HG02610 (cell line): ENCODE measurements around the gene CLEC3B.
"Not testable (repeated sequence)": the region's sequence is repeated elsewhere in the genome, so short reads cannot be mapped to it uniquely, and the experiment has no call there.

Experiments used
- ATAC-seq: cut with Tn5 transposase; IDR thresholded peaks from one replicate; pipeline ENCODE4 v1.9.1; 2021; ENCODE audit warnings: mild to moderate bottlenecking, moderate library complexity; ENCODE audit not compliant: unreplicated experiment

Gene CLEC3B, protein sequence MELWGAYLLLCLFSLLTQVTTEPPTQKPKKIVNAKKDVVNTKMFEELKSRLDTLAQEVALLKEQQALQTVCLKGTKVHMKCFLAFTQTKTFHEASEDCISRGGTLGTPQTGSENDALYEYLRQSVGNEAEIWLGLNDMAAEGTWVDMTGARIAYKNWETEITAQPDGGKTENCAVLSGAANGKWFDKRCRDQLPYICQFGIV

DNA sequence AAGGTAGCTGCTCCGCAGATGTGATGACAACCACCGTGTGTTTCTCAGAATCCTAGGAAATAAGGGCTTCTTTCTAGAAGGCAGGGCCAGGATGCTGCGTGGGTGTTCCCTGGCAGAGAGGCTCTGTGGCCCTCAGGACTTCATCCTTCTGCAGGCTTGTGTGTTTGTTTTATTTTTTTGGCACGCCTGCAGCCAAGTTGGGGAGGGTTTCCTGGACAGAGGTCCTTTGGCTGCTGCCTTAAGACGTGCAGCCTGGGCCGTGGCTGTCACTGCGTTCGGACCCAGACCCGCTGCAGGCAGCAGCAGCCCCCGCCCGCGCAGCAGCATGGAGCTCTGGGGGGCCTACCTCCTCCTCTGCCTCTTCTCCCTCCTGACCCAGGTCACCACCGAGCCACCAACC is at the start of gene CLEC3B:
Gene CLEC3B (plus strand): TSS at position 266 of the 400 bp plus-strand sequence. CDS start 60 bp downstream, at position 326.
- no peak for ATAC-seq

DNA sequence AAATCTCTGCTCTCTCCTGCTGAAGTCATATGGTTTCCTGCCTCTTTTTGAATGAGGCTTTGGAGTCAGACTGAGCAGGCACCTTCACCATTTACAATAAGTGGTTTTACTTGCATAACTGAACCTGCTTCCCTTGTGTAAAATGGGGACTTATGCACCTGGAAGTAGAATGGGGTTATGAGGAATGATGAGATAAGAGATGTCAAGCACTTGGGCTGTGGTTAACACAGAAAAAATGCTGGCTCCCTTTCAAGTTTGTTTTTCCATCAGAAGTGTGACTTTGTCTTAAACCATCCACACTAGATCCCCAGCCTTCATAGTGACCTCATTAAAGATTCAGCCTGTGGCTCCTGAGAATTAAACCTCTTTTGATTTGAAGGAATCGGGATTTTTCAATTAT is 44.9 kb upstream of the CLEC3B start:
- no peak for ATAC-seq

DNA sequence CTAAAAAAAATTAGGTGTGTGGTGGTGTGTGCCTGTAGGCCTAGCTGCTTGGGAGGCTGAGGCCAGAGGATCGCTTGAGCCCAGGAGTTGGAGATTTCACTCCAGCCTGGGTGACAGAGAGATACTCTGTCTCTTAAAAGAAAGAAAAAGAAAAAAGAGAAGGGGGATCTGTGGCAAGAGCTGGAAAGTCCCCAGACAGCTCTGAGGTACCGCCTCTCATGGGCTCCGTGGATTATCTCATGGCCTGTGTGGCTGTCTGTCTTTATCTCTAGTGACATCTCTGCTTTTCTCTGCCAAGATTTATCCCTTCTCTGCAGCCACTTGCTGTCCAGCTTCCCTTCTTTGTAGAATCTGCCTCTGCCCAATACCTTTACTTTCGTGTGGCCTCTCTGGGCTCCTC is 44.4 kb upstream of the CLEC3B start:
- ATAC-seq, result peak; percentile 50

DNA sequence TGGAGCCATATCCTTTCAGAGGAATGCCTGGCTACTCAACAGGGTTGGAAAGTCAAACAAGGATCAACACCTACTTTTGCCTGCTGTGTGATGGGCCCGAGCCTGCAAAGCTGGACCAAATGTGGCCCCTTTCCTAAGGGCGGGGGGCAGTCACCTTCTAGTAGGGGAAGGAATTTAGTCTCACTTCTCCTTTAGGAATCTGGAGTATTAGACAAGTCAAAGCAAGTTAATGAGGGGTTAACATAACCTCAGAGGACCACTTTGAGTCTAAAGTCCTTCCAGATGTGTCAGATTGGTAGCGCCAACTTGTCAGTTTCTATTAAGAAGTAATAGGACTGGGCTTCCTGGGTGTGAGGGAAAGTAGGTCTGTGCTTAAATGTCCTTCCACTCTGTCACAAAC is 43.3 kb upstream of the CLEC3B start:
- no peak for ATAC-seq

DNA sequence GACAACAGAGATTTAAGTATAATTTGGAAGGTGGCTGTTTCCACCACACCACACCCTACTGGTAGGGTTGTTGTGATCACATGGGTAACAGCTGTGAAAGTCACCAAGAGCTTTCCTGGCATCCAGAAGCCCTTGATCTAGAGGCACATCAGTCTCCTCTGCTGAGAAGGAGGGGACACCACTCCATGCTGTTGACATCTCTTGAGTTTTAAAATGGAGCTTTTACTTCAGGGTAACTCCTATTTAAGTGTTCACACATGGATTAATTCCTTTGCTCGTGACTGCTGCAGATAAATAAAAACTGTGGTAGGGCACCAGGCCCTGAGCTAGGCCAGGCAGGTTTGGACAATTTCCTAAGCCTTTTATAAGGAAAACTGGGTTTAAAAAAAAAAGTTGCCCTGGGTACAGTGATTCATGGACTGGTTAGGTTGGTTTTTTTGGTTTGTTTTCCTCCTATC is 42.6 kb upstream of the CLEC3B start:
- ATAC-seq, result no peak

DNA sequence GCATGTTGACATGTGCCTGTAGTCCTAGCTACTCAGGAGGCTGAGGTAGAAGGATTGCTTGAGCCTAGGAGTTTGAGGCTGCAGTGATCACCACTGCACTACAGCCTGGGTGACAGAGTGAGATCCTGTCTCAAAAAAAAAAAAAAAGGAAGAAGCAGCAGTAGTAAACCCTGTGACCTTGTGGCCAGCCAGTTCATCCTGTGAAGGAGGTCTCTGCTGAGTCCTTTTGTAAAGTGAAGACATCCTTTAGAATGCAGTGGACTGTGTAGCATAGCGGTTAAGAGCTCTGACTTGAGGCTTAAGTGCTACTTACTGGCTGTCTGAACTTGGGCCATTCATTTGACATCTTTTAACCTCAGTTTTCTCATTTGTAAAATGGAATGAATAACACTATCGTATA is 41.8 kb upstream of the CLEC3B start:
- peak; percentile 74 for ATAC-seq

DNA sequence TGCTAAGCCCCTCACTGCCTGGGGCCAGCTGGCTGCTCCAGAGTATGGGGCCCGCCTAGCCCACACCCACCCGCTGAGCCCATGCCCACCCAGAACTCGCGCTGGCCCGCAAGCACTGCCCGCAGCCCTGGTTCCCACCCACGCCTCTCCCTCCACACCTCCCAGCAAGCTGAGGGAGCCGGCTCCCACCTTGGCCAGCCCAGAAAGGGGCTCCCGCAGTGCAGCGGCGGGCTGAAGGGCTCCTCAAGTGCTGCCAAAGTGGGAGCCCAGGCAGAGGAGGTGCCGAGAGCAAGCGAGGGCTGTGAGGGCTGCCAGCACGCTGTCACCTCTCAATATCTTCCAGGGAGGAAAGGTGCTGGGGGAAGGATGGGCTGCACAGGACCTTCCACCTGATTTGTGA is 39.8 kb upstream of the CLEC3B start:
- ATAC-seq, result not testable (repeated sequence)

DNA sequence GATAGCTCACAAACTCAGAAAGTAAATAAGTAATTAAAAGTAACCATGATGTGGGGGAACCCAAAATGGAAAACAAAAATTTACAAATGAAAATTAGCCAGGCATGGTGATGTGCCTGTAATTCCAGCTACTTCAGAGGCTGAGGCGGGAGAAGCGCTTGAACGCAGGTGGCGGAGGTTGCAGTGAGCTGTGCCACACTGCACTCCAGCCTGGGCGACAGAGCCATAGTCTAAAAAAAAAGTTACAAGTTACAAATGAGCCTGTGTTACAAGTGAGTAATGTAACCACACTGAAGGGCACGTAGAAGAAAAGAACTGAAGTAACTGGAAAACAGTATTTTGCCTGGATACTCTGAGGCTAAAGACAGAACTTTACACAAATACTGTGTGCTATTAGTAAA is 38.8 kb upstream of the CLEC3B start:
- no peak for ATAC-seq

DNA sequence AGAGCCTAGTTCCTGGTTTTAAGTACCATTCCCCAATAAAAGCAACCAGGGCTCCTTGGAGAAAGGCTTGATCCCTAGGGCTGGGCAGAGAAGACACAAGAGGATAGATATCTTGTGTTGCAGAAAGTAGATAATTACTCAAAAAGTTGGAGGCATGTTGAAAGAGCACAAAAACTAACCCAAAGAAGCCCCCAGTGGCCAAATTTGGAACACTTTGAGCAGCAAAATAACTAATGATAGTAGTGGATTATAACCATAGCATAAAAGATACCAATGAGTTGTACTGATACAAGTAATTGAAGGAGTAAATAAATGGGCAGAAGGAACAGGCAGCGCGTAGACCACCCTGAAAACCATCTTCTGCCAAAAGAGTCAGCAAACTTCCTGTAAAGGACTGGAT is 38.0 kb upstream of the CLEC3B start:
- ATAC-seq, result no peak

DNA sequence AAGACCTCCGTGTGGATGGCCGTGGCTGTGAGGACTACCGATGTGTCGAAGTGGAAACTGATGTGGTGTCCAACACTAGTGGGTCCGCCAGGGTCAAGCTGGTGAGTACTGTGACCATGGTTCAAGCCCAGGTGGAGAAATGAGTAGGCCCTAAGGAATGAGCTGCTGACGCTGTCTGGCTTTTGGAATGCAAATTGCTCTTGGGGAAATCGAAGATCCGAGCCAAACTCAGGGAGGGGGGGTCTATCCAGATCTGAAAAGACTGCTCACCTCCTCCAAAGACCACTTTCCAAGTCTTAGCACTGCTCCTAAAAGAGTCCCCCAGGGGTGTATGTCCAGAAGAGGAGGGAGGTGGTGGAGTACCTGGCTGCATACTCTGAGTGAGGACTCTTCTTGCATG is 37.0 kb upstream of the CLEC3B start:
- no peak for ATAC-seq

DNA sequence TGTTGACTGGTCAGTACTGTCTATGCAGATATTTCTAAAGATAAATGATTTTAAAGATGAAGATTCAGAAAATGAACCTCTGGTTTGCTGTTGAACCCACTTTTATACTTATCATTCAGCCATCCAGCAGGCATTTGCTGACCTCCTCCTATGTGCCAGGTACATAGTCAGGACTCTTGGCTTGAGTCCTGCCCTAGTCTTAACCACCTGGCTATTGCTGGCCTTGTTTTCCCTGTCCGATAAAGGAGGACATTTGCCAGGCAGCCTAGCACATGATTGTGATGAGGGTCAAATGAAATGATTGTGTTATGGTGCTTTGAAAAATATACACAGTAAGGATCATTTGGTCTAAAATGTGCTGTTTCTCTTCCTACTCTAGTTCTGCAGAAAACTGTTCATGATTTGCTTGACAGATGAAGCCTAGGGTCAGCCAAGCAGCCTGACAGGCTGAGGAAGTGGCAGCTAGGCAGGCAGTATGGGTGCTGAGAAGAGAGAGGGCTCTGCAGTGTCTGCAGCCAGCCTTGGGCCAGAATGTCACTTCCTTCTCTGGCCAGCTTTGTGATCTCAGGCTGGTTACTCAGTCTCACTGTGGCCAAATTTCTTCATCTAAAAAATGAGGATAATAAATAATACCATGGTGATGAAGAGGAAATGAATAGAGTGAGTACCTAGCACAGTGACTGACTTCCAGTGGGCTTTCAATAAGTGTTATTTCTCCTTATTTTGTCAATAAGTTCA is 36.3 kb upstream of the CLEC3B start:
- no peak for ATAC-seq

DNA sequence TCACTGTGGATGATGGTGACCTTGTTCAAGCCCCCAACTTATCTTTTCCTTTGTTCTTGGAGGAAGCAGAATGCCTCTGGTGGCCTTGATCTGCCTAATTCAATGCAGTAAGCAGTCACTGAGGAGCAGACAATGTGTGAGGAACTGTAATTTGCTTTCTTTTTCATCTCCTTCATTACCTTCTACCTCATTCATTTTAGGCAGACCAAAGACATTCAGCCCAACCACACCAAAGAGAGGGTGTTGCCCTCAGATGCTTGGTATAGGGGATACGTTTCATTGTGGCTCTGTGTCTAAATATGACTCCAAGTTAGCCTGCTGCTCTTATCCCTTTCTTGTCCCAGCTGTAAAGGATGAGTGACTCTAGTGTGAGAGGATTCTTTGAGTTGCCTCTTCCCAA is 34.8 kb upstream of the CLEC3B start:
- no peak for ATAC-seq

DNA sequence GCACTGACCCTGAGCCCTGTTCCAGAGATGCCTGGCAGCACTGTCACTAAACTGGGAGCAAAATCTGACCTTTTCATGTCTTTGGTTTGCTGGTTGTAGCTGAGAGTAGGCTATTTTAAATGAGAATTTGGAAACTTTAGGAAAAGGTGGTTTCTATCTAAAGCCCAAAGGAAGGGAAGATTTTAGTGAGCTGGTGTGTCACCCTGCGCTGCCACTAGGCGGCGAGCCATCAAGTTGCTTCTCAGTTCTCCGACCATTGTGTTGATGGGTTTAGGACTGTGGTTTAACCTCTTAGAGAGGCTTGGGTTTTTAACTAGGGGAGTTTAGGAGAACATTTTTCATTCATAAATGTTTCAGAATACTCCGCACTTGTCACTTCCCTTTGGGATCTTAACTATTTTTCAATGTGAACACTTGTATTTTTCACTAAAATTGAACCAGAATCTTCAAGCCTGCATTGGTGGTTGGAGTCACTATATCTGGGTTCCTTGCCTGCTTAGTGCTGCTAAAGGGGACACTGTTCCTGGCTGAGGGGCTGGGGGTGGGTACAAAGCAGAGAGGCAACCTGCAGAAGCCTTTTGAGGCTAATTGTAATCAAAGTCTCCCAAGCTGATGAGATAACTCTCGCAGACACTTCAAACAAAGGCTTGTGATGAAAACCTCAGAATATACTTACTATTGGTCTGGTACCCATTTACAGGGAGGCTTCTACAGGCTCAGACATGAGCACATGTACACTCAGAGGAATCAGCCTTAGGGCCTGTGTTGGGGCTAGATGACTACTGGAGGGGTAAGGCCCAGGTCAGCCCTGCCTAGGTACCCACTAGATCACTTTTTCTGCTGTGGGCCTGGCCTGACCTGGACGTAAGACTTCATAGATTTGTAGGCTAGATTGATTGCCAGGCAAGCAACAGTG is 33.3 kb upstream of the CLEC3B start:
- no peak for ATAC-seq

DNA sequence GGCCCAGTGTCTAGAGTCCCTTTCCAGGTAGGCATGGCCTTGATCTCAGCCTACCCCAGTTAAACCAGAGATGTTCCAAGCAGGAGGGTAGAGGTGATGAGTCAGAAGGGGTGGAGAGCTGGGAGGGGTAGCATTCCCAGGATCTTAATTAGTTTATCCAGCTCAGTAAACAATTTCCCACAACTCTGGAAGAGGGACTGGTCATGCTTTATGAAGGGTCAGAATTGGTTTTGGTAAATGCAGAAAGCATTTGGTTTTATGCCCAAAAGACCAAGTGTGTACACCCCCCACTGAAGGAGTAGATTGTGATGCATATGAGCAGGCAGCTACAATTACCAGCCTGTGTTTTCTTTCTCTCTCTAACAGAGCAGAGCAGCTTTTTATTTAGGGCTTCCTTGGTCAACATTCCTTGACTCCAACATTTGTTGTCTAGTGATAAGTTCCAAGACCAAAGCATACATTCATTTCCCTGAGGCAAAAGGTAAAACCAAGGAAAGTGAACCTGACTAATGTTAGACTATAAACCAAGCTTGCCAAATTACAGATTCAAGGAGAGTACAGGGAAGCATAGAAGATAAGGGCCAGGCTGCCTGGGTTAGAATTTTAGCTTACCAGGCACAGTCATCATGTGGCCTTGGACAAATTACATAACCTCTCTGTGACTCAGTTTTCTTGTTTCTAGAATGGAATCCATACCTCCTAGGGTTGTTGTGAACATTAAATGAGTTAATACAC is 32.5 kb upstream of the CLEC3B start:
- no peak for ATAC-seq

DNA sequence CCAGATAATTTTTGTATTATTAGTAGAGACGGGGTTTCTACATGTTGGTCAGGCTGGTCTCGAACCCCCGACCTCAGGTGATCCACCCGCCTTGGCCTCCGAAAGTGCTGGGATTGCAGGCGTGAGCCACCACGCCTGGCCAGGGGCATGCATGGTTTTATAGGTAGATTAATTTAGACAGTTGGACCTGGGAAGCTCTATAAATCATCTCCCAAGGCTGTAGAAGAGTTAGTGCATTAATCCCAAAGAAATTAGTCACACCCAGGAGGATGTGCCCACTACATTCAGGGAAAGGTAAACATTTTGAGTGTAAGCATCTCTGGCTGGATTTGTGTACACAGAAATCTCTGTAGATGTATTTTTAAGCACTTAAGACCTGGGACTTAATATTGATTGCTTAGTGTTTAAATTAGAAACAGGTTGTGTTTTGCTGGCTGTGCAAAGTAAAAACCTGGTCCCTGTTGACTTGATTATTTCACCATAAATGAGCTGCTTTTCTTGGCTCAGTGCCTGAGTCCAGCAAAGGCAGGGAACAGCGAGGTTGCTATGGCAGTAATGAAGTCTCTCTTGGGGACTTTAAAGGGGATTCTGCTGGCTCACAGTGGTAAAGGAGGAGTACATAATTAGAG is 30.8 kb upstream of the CLEC3B start:
- ATAC-seq, result no peak

DNA sequence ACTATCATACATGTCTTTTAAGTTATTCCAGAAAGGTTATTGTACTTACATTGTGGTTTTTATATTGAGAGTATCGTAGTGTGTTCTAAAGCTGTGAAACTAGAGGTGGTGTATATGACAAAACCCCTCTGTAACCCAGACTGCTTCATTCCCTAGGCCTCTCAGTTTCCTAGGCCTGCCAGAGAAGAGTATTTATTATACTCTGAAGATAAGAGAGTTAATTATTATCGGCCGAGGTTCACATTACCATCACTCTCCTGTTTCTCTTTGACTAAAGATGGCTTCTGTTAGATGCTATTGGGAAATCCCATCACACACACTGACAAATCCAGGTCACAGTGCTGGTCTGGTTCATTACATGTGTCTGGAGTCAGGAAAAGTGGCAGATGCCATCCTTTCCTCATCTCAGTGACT is 29.5 kb upstream of the CLEC3B start:
- no peak for ATAC-seq

DNA sequence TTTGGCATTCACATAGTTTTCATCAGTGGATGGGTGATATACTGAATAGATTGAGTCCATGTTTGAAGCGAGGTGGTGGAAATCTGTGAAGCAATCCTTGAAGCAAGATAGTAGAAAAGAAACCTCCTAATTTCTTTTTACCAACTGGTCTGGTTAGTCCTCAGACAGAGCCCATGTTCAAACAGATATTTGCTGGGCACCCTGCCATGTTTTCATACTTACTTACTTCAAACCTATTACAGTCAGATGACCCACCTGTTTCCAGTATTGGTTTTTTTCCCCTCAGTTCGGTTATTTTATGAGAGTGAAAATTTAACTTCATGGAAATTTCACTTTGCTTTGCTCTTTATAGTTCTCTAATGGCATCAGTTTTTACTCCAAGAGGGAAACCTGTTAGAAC is 26.3 kb upstream of the CLEC3B start:
- no peak for ATAC-seq

DNA sequence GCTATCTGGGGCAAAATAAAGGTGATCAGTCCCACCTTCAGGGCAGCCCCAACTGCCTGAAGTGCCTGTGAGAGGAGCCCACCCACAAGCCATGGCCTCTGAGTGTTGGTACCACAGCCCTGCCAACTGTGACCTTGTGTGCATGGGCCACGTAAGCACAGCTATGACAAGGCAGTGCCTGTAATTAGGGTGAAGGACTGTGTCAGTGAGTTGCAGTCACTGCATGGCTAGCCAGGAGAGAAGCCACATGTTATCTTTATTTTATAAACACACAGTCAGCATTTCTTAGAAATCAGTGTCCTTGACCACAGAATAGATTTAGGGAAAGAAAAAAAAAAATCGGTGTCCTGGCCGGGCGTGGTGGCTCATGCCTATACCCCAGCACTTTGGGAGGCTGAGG is 25.3 kb upstream of the CLEC3B start:
- ATAC-seq, result no peak

DNA sequence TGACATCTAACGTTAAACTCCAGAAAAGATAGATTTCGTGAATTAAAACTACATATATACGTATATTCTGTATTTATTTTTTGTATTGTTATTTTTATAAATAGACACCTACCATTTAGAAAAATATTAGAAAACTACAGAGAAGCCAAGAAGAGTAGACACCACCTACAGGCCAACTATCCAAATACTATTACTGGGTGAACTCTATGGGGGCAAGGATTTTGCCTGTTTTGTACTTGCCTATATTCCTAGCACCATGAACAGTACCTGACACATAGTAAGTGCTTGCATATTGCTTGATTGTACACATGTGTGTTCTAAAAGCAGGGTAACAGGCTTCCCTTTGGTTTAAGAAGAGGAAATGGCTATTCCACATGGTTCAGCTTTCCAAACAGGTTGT is 24.4 kb upstream of the CLEC3B start:
- ATAC-seq, result no peak

DNA sequence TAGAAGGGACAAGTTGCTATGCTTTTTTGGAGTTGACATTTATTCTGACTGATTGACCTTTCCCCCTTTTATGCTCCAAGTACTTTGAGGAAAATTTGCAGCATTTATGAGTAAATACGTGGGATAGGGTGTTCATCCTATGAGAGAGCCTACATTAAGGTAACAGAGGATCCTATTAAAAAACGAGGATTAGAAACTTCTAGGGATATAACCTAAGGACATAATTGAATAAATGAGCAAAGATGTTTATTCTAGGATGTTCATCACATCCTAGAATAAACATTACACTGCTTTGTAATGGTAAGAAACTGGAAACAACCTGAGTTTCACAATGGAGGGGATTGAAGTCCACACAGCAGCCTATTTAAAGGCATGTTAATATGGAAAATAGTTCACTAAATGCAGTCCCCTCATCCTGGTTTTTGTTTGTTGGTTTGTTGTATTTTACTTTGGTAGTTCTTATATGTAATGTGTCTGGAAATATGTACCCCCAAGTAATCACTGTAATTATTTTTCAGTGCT is 23.9 kb upstream of the CLEC3B start:
- ATAC-seq, result no peak
